AG09309 (cell line): Measurements from ENCODE around the gene ZDHHC17.

Experiments
- DNase-seq: peaks from one replicate; pipeline ENCODE4 v3.0.0-alpha.2; 2010; ENCODE audit warnings: low read depth
- H3K4me3 ChIP-seq: 2 replicates; pipeline ENCODE4 v1.5.1; 2011; ENCODE audit warnings: mild to moderate bottlenecking, low read depth, low read length, moderate library complexity; ENCODE audit not compliant: control insufficient read depth
- TF ChIP-seq, protein P1 (sequence below): IDR thresholded peaks from 2 replicates; pipeline ENCODE4 v1.5.1; 2011; ENCODE audit warnings: mild to moderate bottlenecking, low read depth, low read length, inconsistent platforms; ENCODE audit not compliant: insufficient read depth, control insufficient read depth; ENCODE audit errors: missing control alignments

The ZDHHC17 gene

DNA sequence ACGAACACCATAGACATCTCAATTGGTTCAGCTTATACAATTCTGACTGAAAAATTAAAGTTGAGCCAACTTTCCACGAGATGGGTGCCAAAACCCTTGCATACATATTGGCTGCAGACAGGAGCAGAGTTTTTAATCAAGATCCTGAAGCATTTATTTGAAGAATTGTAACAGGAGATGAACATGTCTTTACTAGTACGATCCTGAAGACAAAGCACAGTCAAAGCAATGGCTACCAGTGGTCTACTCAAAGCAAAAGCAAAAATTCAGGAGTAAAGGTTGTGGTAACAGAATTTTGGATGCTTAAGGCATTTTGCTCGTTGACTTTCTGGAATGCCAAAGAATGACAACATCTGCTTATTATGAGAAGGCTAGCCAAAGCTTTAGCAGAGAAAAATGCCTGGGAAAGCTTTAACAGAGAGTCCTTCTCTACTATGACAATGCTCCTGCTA, 20.7 kb downstream of the ZDHHC17 start:
- no peak overlapping the region for H3K4me3 ChIP-seq
- TF ChIP-seq, protein P1, sequence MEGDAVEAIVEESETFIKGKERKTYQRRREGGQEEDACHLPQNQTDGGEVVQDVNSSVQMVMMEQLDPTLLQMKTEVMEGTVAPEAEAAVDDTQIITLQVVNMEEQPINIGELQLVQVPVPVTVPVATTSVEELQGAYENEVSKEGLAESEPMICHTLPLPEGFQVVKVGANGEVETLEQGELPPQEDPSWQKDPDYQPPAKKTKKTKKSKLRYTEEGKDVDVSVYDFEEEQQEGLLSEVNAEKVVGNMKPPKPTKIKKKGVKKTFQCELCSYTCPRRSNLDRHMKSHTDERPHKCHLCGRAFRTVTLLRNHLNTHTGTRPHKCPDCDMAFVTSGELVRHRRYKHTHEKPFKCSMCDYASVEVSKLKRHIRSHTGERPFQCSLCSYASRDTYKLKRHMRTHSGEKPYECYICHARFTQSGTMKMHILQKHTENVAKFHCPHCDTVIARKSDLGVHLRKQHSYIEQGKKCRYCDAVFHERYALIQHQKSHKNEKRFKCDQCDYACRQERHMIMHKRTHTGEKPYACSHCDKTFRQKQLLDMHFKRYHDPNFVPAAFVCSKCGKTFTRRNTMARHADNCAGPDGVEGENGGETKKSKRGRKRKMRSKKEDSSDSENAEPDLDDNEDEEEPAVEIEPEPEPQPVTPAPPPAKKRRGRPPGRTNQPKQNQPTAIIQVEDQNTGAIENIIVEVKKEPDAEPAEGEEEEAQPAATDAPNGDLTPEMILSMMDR = no peak
- no peak for DNase-seq

DNA sequence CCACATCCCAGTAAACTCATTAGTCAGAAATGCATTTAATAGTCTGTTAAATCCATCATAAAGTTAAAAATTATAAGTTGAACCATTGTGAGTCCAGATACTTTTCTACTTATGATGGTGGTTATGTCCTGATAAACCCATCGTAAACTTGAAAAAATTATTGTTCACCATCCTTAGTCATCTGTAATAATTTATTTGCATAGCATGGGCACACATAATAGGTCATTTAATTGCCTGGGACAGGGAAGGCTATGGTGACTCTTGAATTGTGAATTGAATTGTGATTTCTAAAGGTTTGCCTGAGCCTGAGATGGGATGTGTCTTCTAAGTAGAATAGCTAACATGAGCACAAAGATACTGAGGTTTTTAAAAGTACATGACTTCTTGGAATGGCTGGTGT, 21.5 kb downstream of the ZDHHC17 start:
- H3K4me3 ChIP-seq = no peak overlapping the region
- DNase-seq = no peak
- TF ChIP-seq, protein P1 = no peak

DNA sequence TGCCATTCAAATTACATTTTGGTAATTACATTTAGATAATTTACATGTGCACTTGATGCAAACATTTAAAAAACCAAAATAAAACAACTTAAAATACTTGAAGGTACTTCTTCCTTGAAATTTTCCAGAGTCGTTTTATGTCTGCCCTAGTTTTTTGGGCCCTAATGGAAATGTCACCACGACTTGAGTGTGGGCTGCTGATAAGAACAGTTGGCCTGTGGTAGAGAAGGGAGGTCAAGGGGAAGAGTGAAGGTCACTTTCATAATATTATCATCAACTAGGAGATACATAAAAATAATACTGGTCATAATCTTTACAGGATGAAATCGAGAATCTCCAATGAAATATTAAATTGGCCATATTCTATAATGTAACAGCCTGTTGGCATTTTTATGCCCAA, 23.1 kb downstream of the ZDHHC17 start:
- no peak overlapping the region for H3K4me3 ChIP-seq
- TF ChIP-seq, protein P1 = no peak
- no peak for DNase-seq

DNA sequence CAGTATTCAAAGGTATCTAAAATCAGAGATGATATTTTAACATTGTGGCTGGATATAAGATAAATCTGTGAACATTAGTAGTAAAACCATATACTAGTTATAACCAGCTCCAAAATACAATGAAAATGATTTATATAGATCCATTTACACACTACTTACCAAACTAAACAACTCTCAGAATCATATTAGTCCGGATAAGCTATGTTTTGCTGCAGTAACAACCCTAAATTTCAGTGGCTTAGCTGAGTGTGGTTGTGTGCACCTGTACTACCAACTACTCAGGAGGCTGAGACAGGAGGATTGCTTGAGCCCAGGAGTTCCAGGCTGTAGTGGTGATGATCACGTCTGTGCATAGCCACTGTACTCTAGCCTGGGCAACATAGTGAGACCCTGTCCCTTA, 23.8 kb downstream of the ZDHHC17 start:
- H3K4me3 ChIP-seq = no peak overlapping the region
- DNase-seq = no peak
- TF ChIP-seq, protein P1 = no peak

DNA sequence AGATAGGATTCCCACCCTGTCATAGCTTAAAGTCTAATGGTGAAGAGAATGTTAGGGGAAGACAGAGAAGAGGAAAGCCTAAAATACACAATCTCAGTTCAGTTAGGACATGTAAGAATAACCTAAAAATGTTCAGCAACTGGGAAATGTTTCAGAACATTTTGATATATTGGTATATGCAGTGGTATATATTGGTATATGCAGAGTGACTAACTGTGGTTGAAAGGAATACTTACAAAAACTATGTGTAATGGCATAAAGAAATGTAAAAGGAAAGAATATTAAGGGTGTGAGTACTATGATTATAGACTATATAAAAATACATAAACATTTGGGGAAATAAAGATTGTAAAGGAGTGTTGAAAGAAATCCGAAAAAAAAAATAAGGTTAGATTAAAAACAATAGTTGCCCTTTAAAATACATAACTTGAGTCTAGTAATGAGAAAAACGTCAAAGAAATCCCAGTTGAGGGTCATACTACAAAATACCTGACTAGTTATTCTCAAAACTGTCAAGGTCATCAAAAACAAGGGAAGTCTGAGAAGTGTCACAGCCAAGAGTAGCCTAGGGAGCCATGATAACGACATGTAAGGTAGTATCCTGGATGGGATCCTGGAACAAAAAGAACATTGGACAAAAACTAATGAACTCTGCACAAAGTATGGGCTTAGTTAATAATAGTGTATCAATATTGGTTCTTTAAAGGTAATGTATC, 25.6 kb downstream of the ZDHHC17 start:
- no peak for DNase-seq
- H3K4me3 ChIP-seq = no peak overlapping the region
- TF ChIP-seq, protein P1 = no peak

DNA sequence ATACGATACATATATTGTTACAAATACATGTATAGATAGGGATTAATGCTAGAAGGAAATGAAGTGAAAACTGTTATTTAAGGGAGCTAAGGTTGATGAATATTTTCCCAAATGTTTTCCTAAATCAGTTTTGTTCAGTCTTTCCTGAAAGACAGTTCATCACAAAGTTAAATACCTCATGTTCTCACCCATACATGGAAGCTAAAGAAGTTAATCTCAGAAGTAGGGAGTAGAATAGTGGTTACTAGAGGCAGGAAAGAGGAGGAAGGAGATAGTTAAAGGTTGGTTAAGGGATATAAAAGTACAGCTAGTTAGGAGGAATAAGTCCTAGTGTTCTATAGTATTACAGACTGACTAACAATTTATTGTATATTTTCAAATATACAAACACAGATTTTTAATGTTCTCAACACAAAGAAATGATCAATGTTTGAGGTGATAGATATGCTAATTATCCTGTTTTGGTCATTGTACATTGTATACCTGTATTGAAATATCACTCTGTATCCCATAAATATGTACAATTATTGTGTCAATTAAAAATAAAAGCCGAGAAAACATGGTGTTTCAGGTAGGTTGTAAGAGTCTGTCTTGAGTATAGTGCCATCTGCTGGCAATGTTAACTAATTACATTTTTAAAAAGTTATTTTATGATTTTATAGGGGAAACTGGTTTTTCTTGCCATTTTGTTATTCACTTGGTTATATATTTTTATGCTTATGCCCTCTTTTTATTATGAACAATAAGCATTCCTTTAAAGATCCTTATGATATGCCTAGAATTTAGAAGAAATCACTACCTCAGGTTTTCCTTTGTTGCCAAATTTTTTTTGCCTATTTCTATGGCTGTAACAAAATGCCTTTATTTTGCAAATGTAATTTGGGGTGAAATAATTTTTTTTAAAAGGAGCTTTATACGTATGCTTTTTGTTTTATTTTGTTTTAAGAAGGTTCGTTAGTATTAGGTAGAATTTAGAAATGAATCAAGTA, 26.9 kb downstream of the ZDHHC17 start:
- no peak overlapping the region for H3K4me3 ChIP-seq
- TF ChIP-seq, protein P1 = peak; percentile 37
- DNase-seq = no peak
